B cell (primary cell): ENCODE measurements around the gene ARMC12.

Experiments used
- EZH2 ChIP-seq: IDR thresholded peaks from 2 replicates; pipeline ENCODE4 v1.6.1; 2012; ENCODE audit warnings: borderline replicate concordance, low read depth, mild to moderate bottlenecking, moderate library complexity, low read length; ENCODE audit not compliant: insufficient read depth, poor library complexity, severe bottlenecking
- TF ChIP-seq, protein P1 (sequence below): fragments of 200-600 bp; IDR thresholded peaks from one replicate; pipeline ENCODE4 v1.8.0; 2022; ENCODE audit warnings: antibody characterized with exemption, mild to moderate bottlenecking

DNA sequence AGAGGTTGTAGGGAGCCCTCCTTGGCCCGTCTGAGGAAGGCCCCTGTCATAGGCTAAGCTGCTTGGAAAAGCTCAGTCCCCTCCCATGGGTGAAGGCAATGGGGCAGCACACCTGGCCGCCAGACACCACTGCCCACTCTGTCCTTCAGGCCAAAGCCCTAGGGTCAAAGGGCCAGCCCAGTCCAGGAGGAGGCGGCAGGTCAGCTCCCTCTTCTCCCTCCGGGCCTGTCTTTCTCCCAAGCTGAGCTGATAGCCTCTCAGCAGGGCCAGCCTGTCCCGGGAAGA lies 34.5 kb downstream of the ARMC12 start:
- no peak for TF ChIP-seq EZH2
- TF ChIP-seq, protein P1, sequence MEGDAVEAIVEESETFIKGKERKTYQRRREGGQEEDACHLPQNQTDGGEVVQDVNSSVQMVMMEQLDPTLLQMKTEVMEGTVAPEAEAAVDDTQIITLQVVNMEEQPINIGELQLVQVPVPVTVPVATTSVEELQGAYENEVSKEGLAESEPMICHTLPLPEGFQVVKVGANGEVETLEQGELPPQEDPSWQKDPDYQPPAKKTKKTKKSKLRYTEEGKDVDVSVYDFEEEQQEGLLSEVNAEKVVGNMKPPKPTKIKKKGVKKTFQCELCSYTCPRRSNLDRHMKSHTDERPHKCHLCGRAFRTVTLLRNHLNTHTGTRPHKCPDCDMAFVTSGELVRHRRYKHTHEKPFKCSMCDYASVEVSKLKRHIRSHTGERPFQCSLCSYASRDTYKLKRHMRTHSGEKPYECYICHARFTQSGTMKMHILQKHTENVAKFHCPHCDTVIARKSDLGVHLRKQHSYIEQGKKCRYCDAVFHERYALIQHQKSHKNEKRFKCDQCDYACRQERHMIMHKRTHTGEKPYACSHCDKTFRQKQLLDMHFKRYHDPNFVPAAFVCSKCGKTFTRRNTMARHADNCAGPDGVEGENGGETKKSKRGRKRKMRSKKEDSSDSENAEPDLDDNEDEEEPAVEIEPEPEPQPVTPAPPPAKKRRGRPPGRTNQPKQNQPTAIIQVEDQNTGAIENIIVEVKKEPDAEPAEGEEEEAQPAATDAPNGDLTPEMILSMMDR: no peak
